ENCODE results near the gene SLC26A2.
"Not testable (repeated sequence)": the region's sequence is repeated elsewhere in the genome, so short reads cannot be mapped to it uniquely, and the experiment has no call there.

The SLC26A2 gene

DNA sequence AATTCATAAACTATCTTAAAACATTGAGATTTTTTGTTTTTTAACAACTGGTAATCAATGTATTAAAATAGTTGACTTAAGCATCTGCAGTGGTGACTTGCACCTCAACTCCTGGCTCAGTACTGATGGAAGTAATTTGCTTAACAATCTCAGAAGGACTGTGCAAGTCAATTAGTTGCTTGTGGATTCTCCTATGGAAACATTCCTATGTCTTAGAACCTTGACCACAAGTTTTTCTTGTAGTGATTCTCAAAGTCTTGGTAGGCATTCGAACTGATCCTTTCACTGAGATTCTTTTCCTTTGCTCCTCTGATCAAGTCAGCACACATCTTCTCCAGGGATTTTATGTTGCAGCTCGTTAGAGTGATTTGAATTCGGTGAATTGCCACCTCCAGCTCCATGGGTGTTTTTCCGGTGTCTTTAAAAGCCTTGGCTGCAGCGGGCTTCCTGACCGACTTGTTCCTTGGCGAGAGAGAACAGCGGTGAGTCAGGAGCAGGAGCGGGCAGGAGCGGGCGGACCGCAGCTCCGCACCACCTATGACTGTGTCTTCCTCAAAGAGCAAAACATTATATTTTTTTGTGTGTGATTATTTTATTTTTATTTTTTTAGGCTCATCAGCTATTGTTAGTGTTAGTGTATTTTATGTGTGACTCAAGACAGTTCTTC is 61.1 kb downstream of the SLC26A2 start:
- no peak overlapping the region for H3K9ac ChIP-seq (ENCODE audit: low read length)
- H3K4me1 ChIP-seq (ENCODE audit: control insufficient read depth, insufficient read depth, low read length) = peaks cover 17% of the 10 kb centered on the region
- no peak overlapping the region for H3K4me3 ChIP-seq (ENCODE audit: low read length)
- no peaks in the 10 kb centered on the region for H3K27me3 ChIP-seq (ENCODE audit: control insufficient read depth, insufficient read depth, low read length)
- no peaks in the 10 kb centered on the region for H3K9me3 ChIP-seq (ENCODE audit: control insufficient read depth, low read length)
- peaks cover 8% of the 10 kb centered on the region for H3K36me3 ChIP-seq (ENCODE audit: control insufficient read depth, insufficient read depth, low read length)

DNA sequence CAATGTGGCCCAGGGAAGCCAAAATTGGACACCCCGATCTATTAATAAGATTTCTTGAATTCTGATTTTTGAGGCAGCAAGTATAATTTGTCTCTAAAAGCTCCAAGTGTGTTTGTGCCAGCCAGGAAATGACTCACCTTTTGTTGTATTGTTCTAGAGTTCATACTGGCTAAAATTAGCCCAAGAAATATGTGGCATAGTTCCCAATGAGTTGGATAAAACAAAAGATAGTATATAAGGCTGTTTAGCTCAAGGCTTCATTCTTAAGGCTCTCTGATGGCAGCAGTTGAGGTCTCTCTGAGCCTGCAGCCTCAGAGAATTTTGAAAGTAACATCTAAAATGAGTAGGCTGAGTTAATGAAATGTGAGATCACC is 61.6 kb downstream of the SLC26A2 start:
- Histone ChIP-seq H3K36me3 (ENCODE audit: control insufficient read depth, insufficient read depth, low read length) (peaks cover 9% of the 10 kb centered on the region), H3K27me3 (ENCODE audit: control insufficient read depth, insufficient read depth, low read length) (no peaks in the 10 kb centered on the region), H3K9me3 (ENCODE audit: control insufficient read depth, low read length) (no peaks in the 10 kb centered on the region), H3K9ac (ENCODE audit: low read length) (no peak overlapping the region), H3K4me3 (ENCODE audit: low read length) (no peak overlapping the region), H3K4me1 (ENCODE audit: control insufficient read depth, insufficient read depth, low read length) (peaks cover 17% of the 10 kb centered on the region)

DNA sequence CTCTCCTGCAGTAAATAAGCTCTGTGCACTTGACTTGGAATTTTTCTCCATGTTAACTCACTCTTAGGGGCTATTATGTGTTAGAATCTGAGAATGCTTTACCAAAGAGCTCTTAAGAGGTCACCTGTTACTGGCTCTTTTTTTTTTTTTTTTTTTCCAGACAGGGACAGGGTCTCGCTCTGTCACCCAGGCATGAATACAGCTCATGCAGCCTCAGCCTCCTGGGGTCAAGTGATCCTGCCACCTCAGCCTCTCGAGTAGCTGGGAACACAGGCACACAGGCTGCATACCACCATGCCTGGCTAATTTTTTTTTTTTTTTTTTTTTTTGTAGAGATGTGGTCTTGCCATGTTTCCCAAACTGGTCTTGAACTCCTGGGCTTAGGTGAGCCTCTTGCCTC is 62.1 kb downstream of the SLC26A2 start:
- H3K27me3 ChIP-seq (ENCODE audit: control insufficient read depth, insufficient read depth, low read length) = no peaks in the 10 kb centered on the region
- no peak overlapping the region for H3K9ac ChIP-seq (ENCODE audit: low read length)
- H3K36me3 ChIP-seq (ENCODE audit: control insufficient read depth, insufficient read depth, low read length) = peaks cover 9% of the 10 kb centered on the region
- H3K9me3 ChIP-seq (ENCODE audit: control insufficient read depth, low read length) = no peaks in the 10 kb centered on the region
- H3K4me1 ChIP-seq (ENCODE audit: control insufficient read depth, insufficient read depth, low read length) = peaks cover 11% of the 10 kb centered on the region
- H3K4me3 ChIP-seq (ENCODE audit: low read length) = no peak overlapping the region

DNA sequence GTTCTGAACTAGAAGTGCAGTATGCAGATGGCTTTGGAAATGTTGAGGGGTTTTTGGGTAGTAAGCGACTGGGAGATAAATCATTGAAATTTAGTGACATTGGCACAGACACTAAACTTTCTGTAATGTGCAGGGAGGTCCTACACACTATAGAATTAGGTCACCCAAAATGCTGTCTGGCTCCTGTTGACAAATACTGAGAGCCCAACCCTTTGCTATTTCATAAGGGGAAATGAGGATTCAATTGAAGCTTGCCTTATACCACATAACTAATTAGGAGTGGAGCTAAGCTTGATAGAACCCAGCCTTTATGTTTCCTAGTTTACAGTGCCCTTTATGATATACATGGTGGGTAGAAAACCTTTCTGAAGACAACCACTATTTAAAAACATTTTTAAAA is 62.6 kb downstream of the SLC26A2 start:
- H3K27me3 ChIP-seq (ENCODE audit: control insufficient read depth, insufficient read depth, low read length) = no peaks in the 10 kb centered on the region
- peaks cover 9% of the 10 kb centered on the region for H3K36me3 ChIP-seq (ENCODE audit: control insufficient read depth, insufficient read depth, low read length)
- no peaks in the 10 kb centered on the region for H3K9me3 ChIP-seq (ENCODE audit: control insufficient read depth, low read length)
- H3K4me1 ChIP-seq (ENCODE audit: control insufficient read depth, insufficient read depth, low read length) = peaks cover 7% of the 10 kb centered on the region
- H3K9ac ChIP-seq (ENCODE audit: low read length) = no peak overlapping the region
- H3K4me3 ChIP-seq (ENCODE audit: low read length) = no peak overlapping the region

DNA sequence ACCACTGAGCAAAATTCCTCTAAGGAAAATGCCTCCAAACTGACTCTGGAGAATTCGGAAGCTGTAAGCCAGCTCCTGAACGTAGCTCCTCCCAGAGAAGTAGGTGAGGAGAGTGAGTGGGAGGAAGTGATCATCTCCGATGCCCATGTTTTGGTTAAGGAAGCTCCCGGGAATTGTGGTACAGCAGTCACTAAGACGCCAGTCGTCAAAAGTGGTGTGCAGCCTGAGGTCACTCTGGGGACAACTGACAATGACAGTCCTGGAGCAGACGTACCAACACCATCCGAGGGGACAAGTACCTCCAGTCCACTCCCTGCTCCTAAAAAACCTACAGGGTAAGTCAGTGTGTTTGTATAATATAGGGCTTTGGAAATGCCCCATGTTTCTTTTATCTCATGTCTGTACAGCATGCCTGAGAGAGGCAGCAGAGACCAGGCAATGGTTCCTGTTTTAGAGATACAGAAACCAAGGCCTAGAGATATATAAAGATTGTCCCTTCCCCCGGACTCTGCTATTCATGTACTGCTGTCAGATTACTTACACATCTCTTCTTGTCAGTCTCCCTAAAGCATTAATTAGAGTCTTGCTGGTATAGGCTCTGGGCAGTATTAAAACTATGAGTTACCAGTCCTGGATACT is 63.9 kb downstream of the SLC26A2 start:
- no peaks in the 10 kb centered on the region for H3K9me3 ChIP-seq (ENCODE audit: control insufficient read depth, low read length)
- H3K36me3 ChIP-seq (ENCODE audit: control insufficient read depth, insufficient read depth, low read length) = peaks cover 9% of the 10 kb centered on the region
- peaks cover 7% of the 10 kb centered on the region for H3K4me1 ChIP-seq (ENCODE audit: control insufficient read depth, insufficient read depth, low read length)
- no peak overlapping the region for H3K4me3 ChIP-seq (ENCODE audit: low read length)
- no peaks in the 10 kb centered on the region for H3K27me3 ChIP-seq (ENCODE audit: control insufficient read depth, insufficient read depth, low read length)
- H3K9ac ChIP-seq (ENCODE audit: low read length) = no peak overlapping the region

DNA sequence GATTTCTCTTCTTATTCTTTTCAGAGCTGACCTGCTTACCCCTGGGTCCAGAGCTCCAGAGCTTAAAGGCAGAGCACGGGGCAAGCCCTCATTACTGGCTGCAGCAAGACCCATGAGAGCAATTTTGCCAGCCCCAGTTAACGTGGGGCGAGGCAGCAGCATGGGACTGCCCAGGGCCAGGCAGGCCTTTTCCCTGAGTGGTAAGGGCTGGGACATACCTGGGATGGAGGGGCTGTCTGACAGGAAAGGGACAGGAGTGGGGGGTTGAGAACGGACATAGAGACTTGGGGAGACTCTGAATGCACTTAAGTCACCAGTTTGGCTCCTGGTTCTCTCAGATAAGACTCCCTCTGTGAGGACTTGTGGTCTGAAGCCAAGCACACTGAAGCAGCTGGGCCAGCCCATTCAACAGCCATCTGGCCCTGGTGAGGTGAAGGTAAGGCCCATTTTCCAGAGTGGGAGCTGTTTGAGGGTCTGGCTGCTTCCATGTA is 66.2 kb downstream of the SLC26A2 start:
- Histone ChIP-seq H3K4me1 (ENCODE audit: control insufficient read depth, insufficient read depth, low read length) (peaks cover 3% of the 10 kb centered on the region), H3K27me3 (ENCODE audit: control insufficient read depth, insufficient read depth, low read length) (no peaks in the 10 kb centered on the region), H3K4me3 (ENCODE audit: low read length) (no peak overlapping the region), H3K9ac (ENCODE audit: low read length) (no peak overlapping the region), H3K9me3 (ENCODE audit: control insufficient read depth, low read length) (no peaks in the 10 kb centered on the region), H3K36me3 (ENCODE audit: control insufficient read depth, insufficient read depth, low read length) (peaks cover 14% of the 10 kb centered on the region)

DNA sequence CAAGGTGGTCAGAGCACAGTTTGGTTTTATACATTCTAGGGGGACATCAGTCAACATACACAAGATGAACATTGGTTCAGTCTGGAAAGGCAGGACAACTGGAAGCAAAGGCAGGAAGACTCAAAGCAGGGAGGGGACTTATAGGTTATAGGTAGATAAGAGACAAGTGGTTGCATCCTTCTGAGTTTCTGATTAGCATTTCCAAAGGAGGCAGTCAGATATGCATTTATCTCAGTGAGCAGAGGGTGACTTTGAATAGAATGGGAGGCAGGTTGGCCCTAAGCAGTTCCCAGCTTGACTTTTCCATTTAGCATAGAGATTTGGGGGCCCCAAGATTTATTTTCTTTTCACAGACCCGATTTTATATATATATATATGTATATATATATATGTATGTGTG is 67.5 kb downstream of the SLC26A2 start:
- not testable (repeated sequence) for H3K4me3 ChIP-seq (ENCODE audit: low read length)

DNA sequence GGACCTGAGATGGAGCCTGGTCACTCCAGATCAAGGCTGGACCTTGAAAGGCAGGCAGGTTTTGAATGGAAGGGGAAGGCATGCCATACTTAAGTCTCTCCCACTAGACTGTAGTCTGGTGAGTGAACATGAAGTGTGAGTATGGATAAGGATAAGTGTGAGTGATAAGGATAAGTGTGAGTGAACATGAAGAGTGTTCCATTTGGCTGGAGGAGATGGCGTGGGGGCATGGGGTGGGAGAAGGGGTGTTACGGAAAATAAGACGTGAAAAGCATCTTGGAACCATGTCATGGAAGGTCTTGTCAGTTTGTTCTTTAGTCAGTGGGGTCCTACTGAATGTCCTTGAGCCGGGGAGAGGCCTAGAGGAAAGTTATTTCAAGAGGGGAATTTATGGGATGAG is 72.8 kb downstream of the SLC26A2 start:
- H3K4me1 ChIP-seq (ENCODE audit: control insufficient read depth, insufficient read depth, low read length) = no peaks in the 10 kb centered on the region
- H3K9me3 ChIP-seq (ENCODE audit: control insufficient read depth, low read length) = no peaks in the 10 kb centered on the region
- no peak overlapping the region for H3K9ac ChIP-seq (ENCODE audit: low read length)
- H3K4me3 ChIP-seq (ENCODE audit: low read length) = no peak overlapping the region
- H3K27me3 ChIP-seq (ENCODE audit: control insufficient read depth, insufficient read depth, low read length) = no peaks in the 10 kb centered on the region
- peaks cover 14% of the 10 kb centered on the region for H3K36me3 ChIP-seq (ENCODE audit: control insufficient read depth, insufficient read depth, low read length)

More for the DNA sequence above, 67.5 kb downstream of the SLC26A2 start:
- H3K9me3 ChIP-seq (ENCODE audit: control insufficient read depth, low read length); H3K9ac ChIP-seq (ENCODE audit: low read length); H3K27me3 ChIP-seq (ENCODE audit: control insufficient read depth, insufficient read depth, low read length); H3K4me1 ChIP-seq (ENCODE audit: control insufficient read depth, insufficient read depth, low read length): not testable (repeated sequence)
- peaks cover 14% of the 10 kb centered on the region for H3K36me3 ChIP-seq (ENCODE audit: control insufficient read depth, insufficient read depth, low read length)

DNA sequence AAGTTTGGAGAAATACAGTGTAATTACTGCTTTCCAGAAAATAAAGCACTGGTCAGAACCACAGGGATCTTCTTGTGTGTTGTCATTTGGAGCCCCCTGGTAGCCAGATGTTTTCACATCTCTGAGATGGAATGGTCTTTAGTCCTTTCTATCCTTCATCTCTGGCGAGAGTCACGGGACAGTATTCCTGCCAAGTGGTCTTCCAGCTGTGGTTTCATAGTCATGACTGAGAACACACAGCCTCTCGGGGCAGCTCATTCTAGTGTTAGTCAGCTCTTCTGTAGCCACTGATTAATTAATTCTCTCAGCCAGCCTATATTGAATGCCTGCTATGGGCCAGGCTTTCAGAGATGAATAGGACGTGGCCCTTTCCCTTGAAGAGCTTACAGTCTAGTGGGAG is 74.1 kb downstream of the SLC26A2 start:
- Histone ChIP-seq H3K9me3 (ENCODE audit: control insufficient read depth, low read length) (no peaks in the 10 kb centered on the region), H3K4me3 (ENCODE audit: low read length) (no peak overlapping the region), H3K27me3 (ENCODE audit: control insufficient read depth, insufficient read depth, low read length) (no peaks in the 10 kb centered on the region), H3K36me3 (ENCODE audit: control insufficient read depth, insufficient read depth, low read length) (peaks cover 14% of the 10 kb centered on the region), H3K4me1 (ENCODE audit: control insufficient read depth, insufficient read depth, low read length) (no peaks in the 10 kb centered on the region), H3K9ac (ENCODE audit: low read length) (no peak overlapping the region)

DNA sequence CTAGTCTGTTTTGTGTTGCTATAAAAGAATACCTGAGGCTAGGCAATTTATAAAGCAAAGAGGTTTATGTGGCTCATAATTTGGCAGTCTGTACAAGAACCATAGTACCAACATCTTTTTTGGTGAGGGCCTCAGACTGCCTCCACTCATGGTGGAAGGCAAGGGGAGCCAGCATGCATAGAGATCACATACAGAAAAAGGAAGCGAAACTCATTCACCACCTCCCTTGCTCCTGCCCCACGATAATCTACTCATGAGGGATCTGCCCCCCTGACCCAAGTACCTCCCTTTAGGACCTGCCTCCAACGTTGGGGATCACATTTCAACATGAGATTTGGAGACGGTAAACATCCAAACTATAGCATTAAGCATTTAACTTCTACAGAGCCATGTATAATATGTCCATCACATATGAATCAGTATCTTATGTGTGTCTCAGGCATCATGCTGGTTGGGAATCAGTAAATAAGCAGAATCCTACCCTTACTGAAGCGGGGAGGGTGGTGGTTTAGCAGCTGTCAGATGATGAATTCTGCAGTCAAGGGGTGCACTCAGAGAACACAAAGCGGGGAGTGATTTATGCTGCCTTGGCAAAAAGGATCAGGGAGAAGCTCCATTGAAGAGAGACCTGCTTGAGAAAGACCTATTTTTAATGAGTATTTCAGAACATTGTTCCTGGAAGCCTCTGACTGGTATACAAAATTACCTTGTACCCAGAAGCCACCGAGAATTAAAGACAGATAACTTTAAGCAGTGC is 74.8 kb downstream of the SLC26A2 start:
- no peak overlapping the region for H3K9ac ChIP-seq (ENCODE audit: low read length)
- H3K4me3 ChIP-seq (ENCODE audit: low read length) = no peak overlapping the region
- H3K27me3 ChIP-seq (ENCODE audit: control insufficient read depth, insufficient read depth, low read length) = no peaks in the 10 kb centered on the region
- H3K4me1 ChIP-seq (ENCODE audit: control insufficient read depth, insufficient read depth, low read length) = no peaks in the 10 kb centered on the region
- peaks cover 14% of the 10 kb centered on the region for H3K36me3 ChIP-seq (ENCODE audit: control insufficient read depth, insufficient read depth, low read length)
- no peaks in the 10 kb centered on the region for H3K9me3 ChIP-seq (ENCODE audit: control insufficient read depth, low read length)

DNA sequence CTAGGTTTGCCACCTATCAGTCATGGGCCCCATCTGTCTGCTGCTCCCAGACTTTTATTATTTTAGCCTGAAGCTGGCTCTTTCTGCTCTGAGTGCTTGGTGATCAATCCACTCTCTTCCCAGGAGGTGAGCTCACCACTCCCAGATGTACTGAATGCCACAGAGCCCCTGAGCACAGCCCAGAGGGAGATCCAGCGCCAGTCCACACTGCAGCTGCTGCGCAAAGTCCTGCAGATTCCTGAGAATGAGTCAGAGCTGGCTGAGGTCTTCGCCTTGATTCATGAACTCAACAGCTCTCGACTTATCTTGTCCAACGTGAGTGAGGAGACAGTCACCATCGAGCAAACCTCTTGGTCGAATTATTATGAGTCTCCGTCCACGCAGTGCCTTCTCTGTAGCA is 76.0 kb downstream of the SLC26A2 start:
- H3K4me1 ChIP-seq (ENCODE audit: control insufficient read depth, insufficient read depth, low read length) = no peaks in the 10 kb centered on the region
- H3K27me3 ChIP-seq (ENCODE audit: control insufficient read depth, insufficient read depth, low read length) = no peaks in the 10 kb centered on the region
- H3K36me3 ChIP-seq (ENCODE audit: control insufficient read depth, insufficient read depth, low read length) = peaks cover 21% of the 10 kb centered on the region
- no peak overlapping the region for H3K4me3 ChIP-seq (ENCODE audit: low read length)
- no peaks in the 10 kb centered on the region for H3K9me3 ChIP-seq (ENCODE audit: control insufficient read depth, low read length)
- H3K9ac ChIP-seq (ENCODE audit: low read length) = no peak overlapping the region

Data from mucosa of stomach (tissue), 1 donor.